H9 (cell line): ENCODE results near the gene CEP89. TPM values are rescaled to one million over a fixed set of nuclear protein-coding genes. Genes with fewer than 3 reads are reported as not detected.

Source experiments
- DNase-seq: peaks from one replicate; pipeline ENCODE4 v3.0.0-alpha.2; 2017
- H2AFZ ChIP-seq: one replicate; pipeline ENCODE4 v1.6.1; 2013; ENCODE audit warnings: mild to moderate bottlenecking, low read length, control low read depth, moderate library complexity
- H2AK5ac ChIP-seq: 2 replicates; pipeline ENCODE4 v1.6.1; 2013; ENCODE audit warnings: low read length, control low read depth, mixed read lengths; ENCODE audit not compliant: insufficient read length
- H2BK120ac ChIP-seq: one replicate; pipeline ENCODE4 v1.6.1; 2013; ENCODE audit warnings: low read depth, mild to moderate bottlenecking, low read length, control low read depth, inconsistent platforms; ENCODE audit not compliant: poor library complexity, severe bottlenecking
- H2BK12ac ChIP-seq: 2 replicates; pipeline ENCODE4 v1.6.1; 2013; ENCODE audit warnings: low read length, control low read depth, mixed read lengths, low read depth; ENCODE audit not compliant: insufficient read length
- H2BK15ac ChIP-seq: 2 replicates; pipeline ENCODE4 v1.6.1; 2013; ENCODE audit warnings: low read depth, low read length, control low read depth
- H2BK20ac ChIP-seq: one replicate; pipeline ENCODE4 v1.6.1; 2013; ENCODE audit warnings: low read depth, mild to moderate bottlenecking, low read length, control low read depth, inconsistent platforms; ENCODE audit not compliant: poor library complexity, severe bottlenecking
- H2BK5ac ChIP-seq: 2 replicates; pipeline ENCODE4 v1.6.1; 2013; ENCODE audit warnings: low read length, control low read depth, mixed read lengths; ENCODE audit not compliant: insufficient read length
- H3K14ac ChIP-seq: 2 replicates; pipeline ENCODE4 v1.6.1; 2013; ENCODE audit warnings: low read length, control low read depth; ENCODE audit not compliant: insufficient read depth
- H3K18ac ChIP-seq: 2 replicates; pipeline ENCODE4 v1.6.1; 2013; ENCODE audit warnings: low read depth, mild to moderate bottlenecking, mixed read lengths, low read length, control low read depth; ENCODE audit not compliant: insufficient read length
- H3K23ac ChIP-seq: 2 replicates; pipeline ENCODE4 v1.6.1; 2013; ENCODE audit warnings: low read length, control low read depth, mixed read lengths, low read depth; ENCODE audit not compliant: insufficient read length
- H3K23me2 ChIP-seq: 2 replicates; pipeline ENCODE4 v1.6.1; 2013; ENCODE audit warnings: low read depth, mild to moderate bottlenecking, mixed read lengths, low read length, control low read depth; ENCODE audit not compliant: insufficient read length, poor library complexity, severe bottlenecking
- H3K27ac ChIP-seq: 2 replicates; pipeline ENCODE4 v1.5.1; 2013; ENCODE audit warnings: low read length, control low read depth, mixed read lengths, low read depth; ENCODE audit not compliant: insufficient read length
- H3K27me3 ChIP-seq: 2 replicates; pipeline ENCODE4 v1.6.1; 2013; ENCODE audit warnings: low read length, control low read depth, inconsistent platforms; ENCODE audit not compliant: insufficient read depth
- H3K4ac ChIP-seq: 2 replicates; pipeline ENCODE4 v1.6.1; 2013; ENCODE audit warnings: low read depth, mild to moderate bottlenecking, control low read depth, inconsistent platforms, low read length, moderate library complexity
- H3K4me1 ChIP-seq: 2 replicates; pipeline ENCODE4 v1.6.1; 2013; ENCODE audit warnings: low read length, control low read depth, inconsistent platforms; ENCODE audit not compliant: insufficient read depth
- H3K4me2 ChIP-seq: 2 replicates; pipeline ENCODE4 v1.6.1; 2013; ENCODE audit warnings: low read length, control low read depth, mixed read lengths; ENCODE audit not compliant: insufficient read length, insufficient read depth
- H3K56ac ChIP-seq: 2 replicates; pipeline ENCODE4 v1.6.1; 2013; ENCODE audit warnings: low read depth, mild to moderate bottlenecking, mixed read lengths, low read length, control low read depth; ENCODE audit not compliant: insufficient read length
- H3K79me1 ChIP-seq: 2 replicates; pipeline ENCODE4 v1.6.1; 2013; ENCODE audit warnings: low read depth, mild to moderate bottlenecking, moderate library complexity, low read length, control low read depth, inconsistent platforms; ENCODE audit not compliant: insufficient read depth, poor library complexity, severe bottlenecking
- H3K79me2 ChIP-seq: 2 replicates; pipeline ENCODE4 v1.6.1; 2013; ENCODE audit warnings: low read length, control low read depth, inconsistent platforms; ENCODE audit not compliant: insufficient read depth
- H3K9ac ChIP-seq: 2 replicates; pipeline ENCODE4 v1.6.1; 2013; ENCODE audit warnings: low read length, control low read depth, mixed read lengths; ENCODE audit not compliant: insufficient read length; ENCODE audit errors: extremely low read depth
- H3K9me3 ChIP-seq: one replicate; pipeline ENCODE4 v1.6.1; 2013; ENCODE audit warnings: low read depth, low read length, inconsistent platforms; ENCODE audit not compliant: control insufficient read depth
- H3T11ph ChIP-seq: one replicate; pipeline ENCODE4 v1.6.1; 2013; ENCODE audit warnings: mild to moderate bottlenecking, low read length, control low read depth, inconsistent platforms
- H4K20me1 ChIP-seq: one replicate; pipeline ENCODE4 v1.6.1; 2013; ENCODE audit not compliant: control insufficient read depth, insufficient read length, insufficient read depth
- H4K5ac ChIP-seq: 2 replicates; pipeline ENCODE4 v1.6.1; 2013; ENCODE audit warnings: low read depth, mild to moderate bottlenecking, mixed read lengths, low read length, control low read depth; ENCODE audit not compliant: insufficient read length
- H4K8ac ChIP-seq: replicated peaks from 2 replicates; pipeline ENCODE4 v1.6.1; 2013; ENCODE audit warnings: low read length, control low read depth, mixed read lengths, low read depth; ENCODE audit not compliant: insufficient read length
- H4K91ac ChIP-seq: 2 replicates; pipeline ENCODE4 v1.6.1; 2013; ENCODE audit warnings: low read depth, mild to moderate bottlenecking, moderate library complexity, mixed read lengths, low read length, control low read depth; ENCODE audit not compliant: insufficient read length
- H3K27ac Mint-ChIP-seq, 3 experiments: 2 replicates in 2 of 3; 3 replicates in 1 of 3; pipeline ENCODE4 v1.8.0; 2020 to 2021; ENCODE audit warnings: mixed read lengths in 3 of 3, mild to moderate bottlenecking in 1 of 3, moderate library complexity in 1 of 3
- H3K27me3 Mint-ChIP-seq: 2 replicates; pipeline ENCODE4 v1.8.0; 2021; ENCODE audit warnings: low read depth, mild to moderate bottlenecking, moderate library complexity, mixed read lengths
- H3K36me3 Mint-ChIP-seq, 3 experiments: 2 replicates in 2 of 3; 3 replicates in 1 of 3; pipeline ENCODE4 v1.8.0; 2020 to 2021; ENCODE audit warnings: low read depth in 3 of 3, mixed read lengths in 3 of 3; ENCODE audit not compliant: insufficient read depth in 1 of 3
- H3K4me1 Mint-ChIP-seq, 2 experiments: 2 replicates each; pipeline ENCODE4 v1.8.0; 2020; ENCODE audit warnings: mixed read lengths in 2 of 2
- H3K4me3 Mint-ChIP-seq, 2 experiments: 2 replicates in 1 of 2; 3 replicates in 1 of 2; pipeline ENCODE4 v1.8.0; 2020 to 2021; ENCODE audit warnings: mild to moderate bottlenecking in 2 of 2, mixed read lengths in 2 of 2, moderate library complexity in 1 of 2
- H3K9me3 Mint-ChIP-seq, 2 experiments: 2 replicates in 1 of 2; 3 replicates in 1 of 2; pipeline ENCODE4 v1.8.0; 2020; ENCODE audit warnings: mild to moderate bottlenecking in 2 of 2, mixed read lengths in 2 of 2, moderate library complexity in 1 of 2
- CTCF ChIP-seq: fragments of 200-600 bp; sonication (generic); conservative IDR thresholded peaks from 3 replicates; pipeline ENCODE4 v1.8.0; 2021; ENCODE audit warnings: antibody characterized with exemption, mild to moderate bottlenecking
- WGBS: extraction: QIAGEN DNeasy Blood & Tissue Kit; methylation state at CpG from one replicate; pipeline ENCODE4 v1.1.7; 2013; ENCODE audit warnings: missing lambda C conversion rate, low lambda C conversion rate, mixed read lengths; ENCODE audit not compliant: insufficient read length; ENCODE audit errors: extremely low coverage; 5-methylcytosine and 5-hydroxymethylcytosine counted together
- total RNA-seq: library from RNA; stranded (reverse); gene quantifications from 2 replicates; pipeline ENCODE4 v1.2.1, GENCODE V29; 2021

The CEP89 gene
- total RNA-seq, 1 experiment from 2014 or later: 22.1 TPM

- Histone ChIP-seq H3K9me3 (no peaks in the 10 kb centered on the region), H3K56ac (no peak overlapping the region), H3K4ac (no peak overlapping the region), H2AK5ac (no peak overlapping the region), H2BK15ac (no peak overlapping the region), H3K79me2 (no peaks in the 10 kb centered on the region), H2BK5ac (no peak overlapping the region), H3K4me1 (no peaks in the 10 kb centered on the region), H4K20me1 (no peaks in the 10 kb centered on the region), H3K4me2 (no peak overlapping the region), H3T11ph (no peak overlapping the region), H3K23me2 (no peaks in the 10 kb centered on the region), H2BK12ac (no peak overlapping the region), H3K14ac (peak overlapping the region; percentile 65; the same call in 1 of the 2 replicates), H3K23ac (no peak overlapping the region), H2BK20ac (no peak overlapping the region), H2AFZ (no peak overlapping the region), H3K27ac (no peak overlapping the region), H4K5ac (no peak overlapping the region), H3K18ac (no peak overlapping the region), H2BK120ac (no peak overlapping the region), H3K79me1 (no peaks in the 10 kb centered on the region), H4K91ac (no peak overlapping the region), H3K9ac (no peak overlapping the region), H3K27me3 (no peaks in the 10 kb centered on the region; the same call in 1 of the 2 replicates), H4K8ac (no peak overlapping the region)
- Mint-ChIP-seq H3K4me1 (peaks cover 2 to 7% of the 10 kb centered on the region in 2 experiments; a peak in 1 of 4 replicates), H3K27me3 (no peaks in the 10 kb centered on the region; the same call in 1 of the 2 replicates), H3K4me3 (no peak overlapping the region), H3K36me3 (peaks cover 17 to 27% (median 21%) of the 10 kb centered on the region in 3 experiments), H3K27ac (no peak overlapping the region), H3K9me3 (peaks cover 15% of the 10 kb centered on the region in 2 experiments)
- no peak for DNase-seq
- WGBS: no CpG with 5 or more reads among the region's 10 CpGs
- TF ChIP-seq CTCF: no peak
These were observed 80.9 kb downstream of the CEP89 start for GRCh38 chr19:32890841-32891240.
